ENCODE results near the gene LYG2. TPM values are rescaled to one million over a fixed set of nuclear protein-coding genes. Genes with fewer than 3 reads are reported as not detected.
"Not testable (repeated sequence)": the region's sequence is repeated elsewhere in the genome, so short reads cannot be mapped to it uniquely, and the experiment has no call there.

Gene LYG2, protein sequence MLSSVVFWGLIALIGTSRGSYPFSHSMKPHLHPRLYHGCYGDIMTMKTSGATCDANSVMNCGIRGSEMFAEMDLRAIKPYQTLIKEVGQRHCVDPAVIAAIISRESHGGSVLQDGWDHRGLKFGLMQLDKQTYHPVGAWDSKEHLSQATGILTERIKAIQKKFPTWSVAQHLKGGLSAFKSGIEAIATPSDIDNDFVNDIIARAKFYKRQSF
- not detected for total RNA-seq
- not detected for polyA plus RNA-seq
- 0 reads per million in 6 experiments for total RNA-seq

DNA sequence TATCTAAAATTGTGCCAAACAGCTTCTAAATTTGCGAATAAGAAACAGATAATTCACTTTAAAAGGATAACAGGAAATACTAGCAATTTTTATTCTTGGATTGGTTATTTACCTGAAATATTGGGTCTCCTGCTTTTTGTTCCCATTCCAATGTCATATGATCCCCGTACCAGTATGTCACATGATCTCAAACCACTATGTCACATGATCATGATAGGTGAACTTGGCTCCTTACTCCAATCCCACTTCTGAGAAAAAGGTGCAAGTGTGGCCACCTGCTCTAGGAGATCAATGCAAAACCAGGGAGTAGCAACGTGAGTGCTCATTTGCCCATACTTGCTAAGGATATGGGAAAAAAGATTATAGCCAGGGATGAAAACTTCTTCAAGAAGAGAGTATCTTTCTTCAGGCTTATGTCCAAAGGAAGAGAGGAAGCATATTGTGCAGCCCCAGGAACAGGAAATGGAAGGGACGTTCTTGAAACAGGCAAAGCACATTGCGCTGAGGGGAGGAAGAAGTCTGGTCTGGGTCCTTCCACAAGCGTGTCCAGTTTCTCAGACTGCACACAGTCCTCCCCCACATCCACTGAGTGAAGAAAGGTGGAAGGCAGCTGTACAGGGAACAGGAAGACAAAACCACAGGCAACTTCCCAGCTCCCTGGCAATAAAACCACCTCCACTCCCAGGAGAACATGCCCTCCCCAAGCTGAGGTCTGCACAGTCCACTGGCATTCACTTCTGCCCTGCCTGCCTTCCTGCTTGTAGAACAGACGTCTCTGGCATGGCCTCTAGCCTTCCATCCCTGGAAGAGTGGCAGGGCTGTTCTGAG lies at the start of gene LYG2:
TSS of gene LYG2 (minus strand) at position 176 of the 828 bp plus-strand sequence. CDS start 1,406 bp downstream, outside the sequence.
- POLR2A ChIA-PET, result no interaction called here
- H3K9me3 Mint-ChIP-seq, result peaks cover 0 to 4% (median 0%) of the 10 kb centered on the region in 9 donors
- H3K27me3 Mint-ChIP-seq, result no peaks in the 10 kb centered on the region

GRCh38 chr2:99301097-99301496 lies 45.6 kb upstream of the LYG2 start, which contains the start of gene LYG1:
TSS of gene LYG1 (minus strand) at chr2:99301197. CDS start at chr2:99295670, 5,527 bp downstream.
- peaks cover 16 to 43% (median 40%) of the 10 kb centered on the region in 3 donors for H3K36me3 Mint-ChIP-seq
- not testable (repeated sequence) for H3K4me1 Mint-ChIP-seq, ATAC-seq

More for the DNA sequence above, at the start of gene LYG2:
- Mint-ChIP-seq H3K27ac (peak within 1 kb of the TSS in 1 of 10 donors; percentile 28), H3K4me3 (no peak within 1 kb of the TSS), H3K4me1 (no peaks in the 10 kb centered on the region), H3K36me3 (peaks cover 0 to 20% (median 0%) of the 10 kb centered on the region in 3 donors)
- ATAC-seq (no peak), DNase-seq (no peak)

GRCh38 chr2:99299580-99299979 lies 44.1 kb upstream of the LYG2 start:
- Mint-ChIP-seq H3K27ac (no peak overlapping the region), H3K4me3 (no peak overlapping the region), H3K9me3 (peaks cover 0 to 5% (median 0%) of the 10 kb centered on the region in 9 donors), H3K4me1 (no peaks in the 10 kb centered on the region), H3K36me3 (peaks cover 16 to 44% (median 33%) of the 10 kb centered on the region in 3 donors), H3K27me3 (no peaks in the 10 kb centered on the region)
- POLR2A ChIA-PET, result no interaction called here
- no peak for ATAC-seq
- no peak for DNase-seq

More at GRCh38 chr2:99301097-99301496, 45.6 kb upstream of the LYG2 start, which contains the start of gene LYG1:
- POLR2A ChIA-PET, H3K4me3 Mint-ChIP-seq, H3K27ac Mint-ChIP-seq, H3K9me3 Mint-ChIP-seq, H3K27me3 Mint-ChIP-seq, DNase-seq: not testable (repeated sequence)

- POLR2A ChIA-PET, result no interaction called here
- peaks cover 0 to 5% (median 0%) of the 10 kb centered on the region in 9 donors for H3K9me3 Mint-ChIP-seq
These were observed 42.5 kb upstream of the LYG2 start for GRCh38 chr2:99297994-99298393.

GRCh38 chr2:99285526-99285925 lies 30.1 kb upstream of the LYG2 start:
- peaks cover 5 to 36% (median 20%) of the 10 kb centered on the region in 3 donors for H3K36me3 Mint-ChIP-seq
- H3K4me1 Mint-ChIP-seq, result no peaks in the 10 kb centered on the region
- POLR2A ChIA-PET, result no interaction called here
- no peak overlapping the region for H3K27ac Mint-ChIP-seq
- DNase-seq (no peak), ATAC-seq (no peak)
- H3K27me3 Mint-ChIP-seq, result no peaks in the 10 kb centered on the region
- H3K9me3 Mint-ChIP-seq, result peaks cover 0 to 4% (median 1%) of the 10 kb centered on the region in 9 donors
- no peak overlapping the region for H3K4me3 Mint-ChIP-seq

More at GRCh38 chr2:99297994-99298393, 42.5 kb upstream of the LYG2 start:
- Mint-ChIP-seq H3K27ac (no peak overlapping the region), H3K27me3 (no peaks in the 10 kb centered on the region), H3K4me1 (no peaks in the 10 kb centered on the region), H3K36me3 (peaks cover 10 to 40% (median 26%) of the 10 kb centered on the region in 3 donors), H3K4me3 (no peak overlapping the region)
- no peak for ATAC-seq
- DNase-seq, result no peak

GRCh38 chr2:99279969-99280695 lies 24.7 kb upstream of the LYG2 start:
- peaks cover 25 to 45% (median 33%) of the 10 kb centered on the region in 3 donors for H3K36me3 Mint-ChIP-seq
- no peaks in the 10 kb centered on the region for H3K4me1 Mint-ChIP-seq
- POLR2A ChIA-PET, result no interaction called here
- H3K4me3 Mint-ChIP-seq, result no peak overlapping the region
- peaks cover 0 to 15% (median 11%) of the 10 kb centered on the region in 9 donors for H3K9me3 Mint-ChIP-seq
- H3K27me3 Mint-ChIP-seq, result no peaks in the 10 kb centered on the region
- H3K27ac Mint-ChIP-seq, result no peak overlapping the region
- ATAC-seq (no peak), DNase-seq (no peak)

DNA sequence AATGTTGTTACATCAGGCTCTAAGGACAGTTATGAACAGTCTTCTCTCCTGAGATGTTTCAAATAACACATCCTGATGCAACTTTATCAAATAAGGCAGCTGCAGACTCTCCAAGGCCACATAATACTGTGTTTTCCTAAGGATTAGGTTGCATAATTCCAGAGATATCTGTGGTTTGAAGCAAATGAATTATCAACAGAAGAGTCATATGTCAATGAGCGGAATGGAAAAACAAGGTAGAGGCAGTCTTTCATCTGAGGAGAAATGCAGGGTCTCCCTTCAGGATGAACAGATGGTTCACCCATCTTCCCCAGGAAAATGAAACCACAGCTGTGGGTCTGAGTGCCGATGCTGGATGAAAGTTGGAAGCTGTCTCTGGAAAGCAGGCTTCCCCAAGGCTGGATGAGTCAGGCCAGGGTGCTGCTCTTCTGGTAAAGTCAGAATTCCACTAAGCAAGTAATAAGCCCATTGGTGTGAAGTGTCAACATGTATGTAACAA lies 23.4 kb upstream of the LYG2 start:
- peaks cover 0 to 15% (median 11%) of the 10 kb centered on the region in 9 donors for H3K9me3 Mint-ChIP-seq
- POLR2A ChIA-PET, result no interaction called here
- H3K27ac Mint-ChIP-seq, result no peak overlapping the region
- peaks cover 24 to 38% (median 25%) of the 10 kb centered on the region in 3 donors for H3K36me3 Mint-ChIP-seq
- no peak for ATAC-seq
- DNase-seq, result no peak
- no peaks in the 10 kb centered on the region for H3K4me1 Mint-ChIP-seq
- no peaks in the 10 kb centered on the region for H3K27me3 Mint-ChIP-seq
- no peak overlapping the region for H3K4me3 Mint-ChIP-seq

DNA sequence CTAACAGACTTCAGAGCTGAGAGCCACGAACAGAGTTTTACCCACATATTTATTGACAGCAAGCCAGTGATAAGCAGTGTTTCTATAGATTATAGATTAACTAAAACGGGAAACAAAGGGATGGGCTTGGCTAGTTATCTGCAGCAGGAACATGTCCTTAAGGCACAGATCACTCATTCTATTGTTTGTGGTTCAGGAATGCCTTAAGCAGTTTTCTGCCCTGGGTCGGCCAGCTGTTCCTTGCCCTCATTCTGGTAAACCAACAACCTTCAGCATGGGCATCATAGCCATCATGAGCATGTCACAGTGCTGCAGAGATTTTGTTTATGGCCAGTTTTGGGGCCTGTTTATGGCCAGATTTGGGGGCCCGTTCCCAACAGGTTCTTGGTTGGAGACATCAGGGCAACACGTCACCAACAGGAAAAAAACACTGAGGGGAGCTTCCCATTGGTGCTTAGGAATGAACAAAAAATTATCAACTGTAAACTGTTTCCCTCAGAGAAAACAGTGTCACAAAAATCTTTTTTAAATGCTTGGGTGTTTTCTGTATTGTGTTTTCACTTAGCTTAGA lies 22.8 kb upstream of the LYG2 start:
- H3K27ac Mint-ChIP-seq, POLR2A ChIA-PET, H3K27me3 Mint-ChIP-seq, ATAC-seq, DNase-seq, H3K4me1 Mint-ChIP-seq, H3K4me3 Mint-ChIP-seq: not testable (repeated sequence)
- Mint-ChIP-seq H3K36me3 (peaks cover 21 to 35% (median 25%) of the 10 kb centered on the region in 3 donors), H3K9me3 (peaks cover 0 to 15% (median 11%) of the 10 kb centered on the region in 9 donors)

GRCh38 chr2:99275882-99276281 lies 20.4 kb upstream of the LYG2 start:
- POLR2A ChIA-PET, result no interaction called here
- peaks cover 15 to 44% (median 35%) of the 10 kb centered on the region in 3 donors for H3K36me3 Mint-ChIP-seq
- H3K27me3 Mint-ChIP-seq, result no peaks in the 10 kb centered on the region
- no peak overlapping the region for H3K4me3 Mint-ChIP-seq
- H3K4me1 Mint-ChIP-seq, result no peaks in the 10 kb centered on the region
- DNase-seq (no peak), ATAC-seq (no peak)
- peaks cover 0 to 35% (median 15%) of the 10 kb centered on the region in 9 donors for H3K9me3 Mint-ChIP-seq
- no peak overlapping the region for H3K27ac Mint-ChIP-seq

DNA sequence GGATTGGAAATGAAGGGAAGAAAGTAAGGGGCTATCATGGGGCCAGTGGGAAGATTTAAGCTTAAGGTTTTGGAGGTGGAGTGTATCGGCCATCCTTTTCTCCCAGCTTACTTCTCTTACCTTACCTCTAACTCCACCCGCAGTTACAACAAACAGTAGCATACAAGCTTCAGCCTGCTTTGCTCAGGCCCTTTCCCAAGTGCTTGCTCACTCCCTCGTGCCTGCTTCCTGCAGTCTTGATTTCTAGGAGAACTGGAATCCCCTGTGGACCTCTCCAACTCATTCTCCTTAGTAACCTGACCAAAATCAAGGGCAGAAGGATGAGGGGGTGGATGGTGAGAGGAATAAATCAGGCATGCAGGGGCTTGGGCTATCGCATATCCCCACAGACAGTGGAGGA lies 5.8 kb upstream of the LYG2 start:
- DNase-seq (no peak), ATAC-seq (no peak)
- POLR2A ChIA-PET, result no interaction called here
- no peaks in the 10 kb centered on the region for H3K27me3 Mint-ChIP-seq
- no peak overlapping the region for H3K4me3 Mint-ChIP-seq
- peaks cover 0 to 4% (median 0%) of the 10 kb centered on the region in 9 donors for H3K9me3 Mint-ChIP-seq
- no peak overlapping the region for H3K27ac Mint-ChIP-seq
- H3K36me3 Mint-ChIP-seq, result peaks cover 0 to 23% (median 3%) of the 10 kb centered on the region in 3 donors
- H3K4me1 Mint-ChIP-seq, result peaks cover 0 to 2% (median 0%) of the 10 kb centered on the region in 4 donors

- POLR2A ChIA-PET, result no interaction called here
- ATAC-seq (no peak), DNase-seq (no peak)
- Mint-ChIP-seq H3K4me3 (no peak overlapping the region), H3K4me1 (peaks cover 0 to 2% (median 0%) of the 10 kb centered on the region in 4 donors), H3K27ac (no peak overlapping the region), H3K9me3 (peaks cover 0 to 4% (median 0%) of the 10 kb centered on the region in 9 donors), H3K27me3 (no peaks in the 10 kb centered on the region), H3K36me3 (peaks cover 0 to 23% (median 3%) of the 10 kb centered on the region in 3 donors)
These were observed 4.7 kb upstream of the LYG2 start for GRCh38 chr2:99260184-99260583.

- H3K4me1 Mint-ChIP-seq, result peaks cover 0 to 2% (median 0%) of the 10 kb centered on the region in 4 donors
- H3K9me3 Mint-ChIP-seq, result peaks cover 0 to 4% (median 0%) of the 10 kb centered on the region in 9 donors
- no peak overlapping the region for H3K4me3 Mint-ChIP-seq
- DNase-seq, result no peak
- H3K36me3 Mint-ChIP-seq, result peaks cover 0 to 21% (median 1%) of the 10 kb centered on the region in 3 donors
- no peaks in the 10 kb centered on the region for H3K27me3 Mint-ChIP-seq
- no peak for ATAC-seq
- no peak overlapping the region for H3K27ac Mint-ChIP-seq
- POLR2A ChIA-PET, result no interaction called here
These were observed 4.0 kb upstream of the LYG2 start for GRCh38 chr2:99259465-99259864.

Data from naive thymus-derived CD8-positive, alpha-beta T cell (primary cell).